Thoracic aorta endothelial cell (primary cell): ENCODE results near the gene KDM1A. TPM values are rescaled to one million over a fixed set of nuclear protein-coding genes. Genes with fewer than 3 reads are reported as not detected.

Source experiments
- small RNA-seq: library from RNA; depleted of rRNA; stranded (forward); fragments of <200 nt; gene quantifications from one replicate; pipeline ENCODE3, GENCODE V24; 2012
- total RNA-seq: library from RNA; depleted of rRNA; stranded (reverse); fragments of >200 nt; gene quantifications from 2 replicates; pipeline ENCODE4 v1.2.3, GENCODE V29; 2012

Gene KDM1A
- 157 and 162 TPM in 2 replicates for total RNA-seq

GRCh38 chr1:23019094-23019862, at the start of gene KDM1A:
Gene KDM1A, plus strand, starts transcription at chr1:23019468. Its CDS starts 129 bp downstream, at chr1:23019597.

GRCh38 chr1:22972760-22973159, 46.5 kb upstream of the KDM1A start, which contains the start of gene LACTBL1:
Gene LACTBL1, minus strand, starts transcription at chr1:22972866. Its CDS starts 550 bp downstream, at chr1:22972316.

Small RNA genes within 50 kb of the gene (small RNA-seq; reads per million reads assigned to genes)
- gene MIR3115 (not detected), gene MIR4419A (not detected)

Other genes with a start within 250 kb of the KDM1A start
- gene LACTBL1, start 46.6 kb upstream of the KDM1A start, total RNA-seq = not detected in 2 replicates
- gene TEX46, start 3.6 kb upstream of the KDM1A start, total RNA-seq = not detected in 2 replicates
- 96.3 and 106 TPM in 2 replicates for gene LUZP1, start 149.4 kb downstream of the KDM1A start, total RNA-seq
- 0.13 and 0.22 TPM in 2 replicates for gene HTR1D, start 198.0 kb downstream of the KDM1A start, total RNA-seq